ENCODE measurements around the gene TMEM254.

Gene TMEM254

GRCh38 chr10:80055760-80056159, 22.7 kb upstream of the TMEM254 start:
- no peak overlapping the region for H3K27ac ChIP-seq (ENCODE audit: low read depth, low read length, poor library complexity, severe bottlenecking)
- H4K20me1 ChIP-seq (ENCODE audit: insufficient read depth, low read length) = no peaks in the 10 kb centered on the region
- H3K4me1 ChIP-seq (ENCODE audit: insufficient read depth, low read length, severe bottlenecking) = no peaks in the 10 kb centered on the region
- TF ChIP-seq CTCF (IDR thresholded peaks at IDR 0.05; ENCODE audit: low read length) (no peak), EZH2 (IDR thresholded peaks at IDR 0.05; ENCODE audit: borderline replicate concordance, low read length) (no peak)
- H3K4me3 ChIP-seq (ENCODE audit: low read depth, low read length, poor library complexity, severe bottlenecking) = no peak overlapping the region
- no peaks in the 10 kb centered on the region for H3K27me3 ChIP-seq (ENCODE audit: insufficient read depth, low read length)
- H3K79me2 ChIP-seq (ENCODE audit: insufficient read depth, low read length) = no peaks in the 10 kb centered on the region
- no peaks in the 10 kb centered on the region for H3K9me2 ChIP-seq (ENCODE audit: low read depth, low read length)
- H3K9ac ChIP-seq (ENCODE audit: low read length) = no peak overlapping the region
- no peaks in the 10 kb centered on the region for H3K36me3 ChIP-seq (ENCODE audit: insufficient read depth, low read length)
- H3F3A ChIP-seq (ENCODE audit: insufficient read depth, low read length) = no peaks in the 10 kb centered on the region
- no peak overlapping the region for H3K4me2 ChIP-seq (ENCODE audit: low read length)
- no peaks in the 10 kb centered on the region for H3K9me3 ChIP-seq (ENCODE audit: low read length)
- H2AFZ ChIP-seq (ENCODE audit: low read length) = no peak overlapping the region

GRCh38 chr10:80057171-80057570, 21.3 kb upstream of the TMEM254 start:
- Histone ChIP-seq H3F3A (ENCODE audit: insufficient read depth, low read length) (no peaks in the 10 kb centered on the region), H2AFZ (ENCODE audit: low read length) (no peak overlapping the region), H3K4me3 (ENCODE audit: low read depth, low read length, poor library complexity, severe bottlenecking) (no peak overlapping the region), H4K20me1 (ENCODE audit: insufficient read depth, low read length) (no peaks in the 10 kb centered on the region), H3K9me2 (ENCODE audit: low read depth, low read length) (no peaks in the 10 kb centered on the region), H3K27ac (ENCODE audit: low read depth, low read length, poor library complexity, severe bottlenecking) (no peak overlapping the region), H3K79me2 (ENCODE audit: insufficient read depth, low read length) (no peaks in the 10 kb centered on the region), H3K9me3 (ENCODE audit: low read length) (no peaks in the 10 kb centered on the region), H3K4me1 (ENCODE audit: insufficient read depth, low read length, severe bottlenecking) (no peaks in the 10 kb centered on the region), H3K4me2 (ENCODE audit: low read length) (no peak overlapping the region), H3K27me3 (ENCODE audit: insufficient read depth, low read length) (no peaks in the 10 kb centered on the region), H3K9ac (ENCODE audit: low read length) (no peak overlapping the region), H3K36me3 (ENCODE audit: insufficient read depth, low read length) (no peaks in the 10 kb centered on the region)
- TF ChIP-seq CTCF (IDR thresholded peaks at IDR 0.05; ENCODE audit: low read length) (no peak), EZH2 (IDR thresholded peaks at IDR 0.05; ENCODE audit: borderline replicate concordance, low read length) (no peak)

GRCh38 chr10:80064120-80064886, 14.2 kb upstream of the TMEM254 start:
- Histone ChIP-seq H3K27ac (ENCODE audit: low read depth, low read length, poor library complexity, severe bottlenecking) (no peak overlapping the region), H3K4me2 (ENCODE audit: low read length) (no peak overlapping the region), H3F3A (ENCODE audit: insufficient read depth, low read length) (no peaks in the 10 kb centered on the region), H3K36me3 (ENCODE audit: insufficient read depth, low read length) (no peaks in the 10 kb centered on the region), H3K4me1 (ENCODE audit: insufficient read depth, low read length, severe bottlenecking) (no peaks in the 10 kb centered on the region), H2AFZ (ENCODE audit: low read length) (no peak overlapping the region), H3K4me3 (ENCODE audit: low read depth, low read length, poor library complexity, severe bottlenecking) (no peak overlapping the region), H3K9me2 (ENCODE audit: low read depth, low read length) (no peaks in the 10 kb centered on the region), H3K9ac (ENCODE audit: low read length) (no peak overlapping the region), H3K27me3 (ENCODE audit: insufficient read depth, low read length) (no peaks in the 10 kb centered on the region; the same call in 1 of the 2 replicates), H3K79me2 (ENCODE audit: insufficient read depth, low read length) (no peaks in the 10 kb centered on the region), H3K9me3 (ENCODE audit: low read length) (0 out of 2 replicates have a peak, but pooled peaks cover 4% of the 10 kb centered on the region), H4K20me1 (ENCODE audit: insufficient read depth, low read length) (no peaks in the 10 kb centered on the region)
- no peak for TF ChIP-seq EZH2 (IDR thresholded peaks at IDR 0.05; ENCODE audit: borderline replicate concordance, low read length)
- TF ChIP-seq CTCF (IDR thresholded peaks at IDR 0.05; ENCODE audit: low read length) = no peak
